Transverse colon (tissue), 4 donors: ENCODE results near the gene DHX57.

ENCODE experiments used
- POLR2AphosphoS5 ChIP-seq, 3 donors: sonication (generic); formaldehyde crosslinking; IDR thresholded peaks; one replicate each; pipeline ENCODE4 v1.6.1; 2016; ENCODE audit warnings: antibody characterized with exemption in 3 of 3
- TF ChIP-seq, protein P1 (sequence below), 5 experiments: fragments of 200-600 bp in 3 of 5; fragments of 450-650 bp in 2 of 5; sonication (generic) in 3 of 5; IDR thresholded peaks; 1 replicate in 2 of 5; 2 replicates in 3 of 5; pipeline ENCODE4 v1.5.1; 2016 to 2017; ENCODE audit warnings: antibody characterized with exemption in 5 of 5, inconsistent platforms in 3 of 5, mild to moderate bottlenecking in 2 of 5, moderate library complexity in 1 of 5

GRCh38 chr2:38911191-38911590 lies 35.5 kb upstream of the DHX57 start:
- TF ChIP-seq POLR2AphosphoS5 (IDR thresholded peaks at IDR 0.05) = no peak
- TF ChIP-seq, protein P1, sequence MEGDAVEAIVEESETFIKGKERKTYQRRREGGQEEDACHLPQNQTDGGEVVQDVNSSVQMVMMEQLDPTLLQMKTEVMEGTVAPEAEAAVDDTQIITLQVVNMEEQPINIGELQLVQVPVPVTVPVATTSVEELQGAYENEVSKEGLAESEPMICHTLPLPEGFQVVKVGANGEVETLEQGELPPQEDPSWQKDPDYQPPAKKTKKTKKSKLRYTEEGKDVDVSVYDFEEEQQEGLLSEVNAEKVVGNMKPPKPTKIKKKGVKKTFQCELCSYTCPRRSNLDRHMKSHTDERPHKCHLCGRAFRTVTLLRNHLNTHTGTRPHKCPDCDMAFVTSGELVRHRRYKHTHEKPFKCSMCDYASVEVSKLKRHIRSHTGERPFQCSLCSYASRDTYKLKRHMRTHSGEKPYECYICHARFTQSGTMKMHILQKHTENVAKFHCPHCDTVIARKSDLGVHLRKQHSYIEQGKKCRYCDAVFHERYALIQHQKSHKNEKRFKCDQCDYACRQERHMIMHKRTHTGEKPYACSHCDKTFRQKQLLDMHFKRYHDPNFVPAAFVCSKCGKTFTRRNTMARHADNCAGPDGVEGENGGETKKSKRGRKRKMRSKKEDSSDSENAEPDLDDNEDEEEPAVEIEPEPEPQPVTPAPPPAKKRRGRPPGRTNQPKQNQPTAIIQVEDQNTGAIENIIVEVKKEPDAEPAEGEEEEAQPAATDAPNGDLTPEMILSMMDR (IDR thresholded peaks at IDR 0.05) = no peak
